ENCODE measurements around the gene ERGIC2. TPM values are rescaled to one million over a fixed set of nuclear protein-coding genes. Genes with fewer than 3 reads are reported as not detected.

The ERGIC2 gene
- total RNA-seq, 2 experiments from 2014 or later, result 91.8 to 101 TPM

DNA sequence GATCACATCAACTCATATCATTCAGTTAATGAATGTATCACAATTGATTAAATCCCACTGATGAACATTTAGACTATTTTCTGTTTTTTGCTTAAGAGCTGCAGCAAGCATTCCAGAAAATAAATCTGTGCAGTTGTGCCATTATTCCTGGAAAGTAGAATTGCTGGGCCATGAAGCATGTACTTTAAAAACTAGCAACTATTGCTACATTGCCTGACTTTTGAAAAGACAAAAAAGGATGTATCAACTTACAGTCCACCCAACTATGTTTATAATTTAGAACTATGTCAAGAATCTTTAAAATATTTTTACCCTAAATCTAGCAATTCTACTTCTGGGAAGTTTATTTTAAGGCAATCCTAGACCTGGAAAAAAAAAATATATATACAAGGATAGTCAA is 33.4 kb upstream of the ERGIC2 start:
- Mint-ChIP-seq H3K4me3 (no peak overlapping the region), H3K27ac (no peak overlapping the region)
- ATAC-seq, result no peak

DNA sequence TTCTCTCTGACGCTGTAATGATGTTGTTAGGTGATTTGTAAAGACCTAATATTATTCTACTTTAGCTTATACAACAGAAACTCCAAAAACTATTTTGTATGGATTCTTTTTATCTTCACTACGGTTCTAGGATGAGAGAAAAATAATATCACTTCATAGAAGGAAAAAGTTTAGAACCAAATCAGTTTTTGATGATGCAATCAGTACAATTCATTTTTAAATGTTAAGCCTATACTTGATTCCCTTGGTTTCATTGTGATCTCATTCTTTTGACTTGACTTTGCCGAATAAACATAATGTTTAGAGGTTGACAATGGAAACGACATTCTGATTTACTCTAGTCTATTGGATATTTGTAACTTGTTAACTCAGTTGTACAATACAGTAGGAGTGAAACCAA is 24.6 kb upstream of the ERGIC2 start:
- POLR2A ChIA-PET, result no interaction called here
- Mint-ChIP-seq H3K4me1 (ENCODE audit: low read depth) (no peaks in the 10 kb centered on the region), H3K9me3 (no peaks in the 10 kb centered on the region), H3K27ac (no peak overlapping the region), H3K4me3 (no peak overlapping the region), H3K36me3 (ENCODE audit: low read depth) (no peaks in the 10 kb centered on the region), H3K27me3 (peaks cover 10% of the 10 kb centered on the region)
- DNase-seq (no peak), ATAC-seq (no peak)
- CTCF ChIA-PET, result no interaction called here
- intact Hi-C loops (cut with micrococcal nuclease), result no loop called here
- TF ChIP-seq, protein P1, sequence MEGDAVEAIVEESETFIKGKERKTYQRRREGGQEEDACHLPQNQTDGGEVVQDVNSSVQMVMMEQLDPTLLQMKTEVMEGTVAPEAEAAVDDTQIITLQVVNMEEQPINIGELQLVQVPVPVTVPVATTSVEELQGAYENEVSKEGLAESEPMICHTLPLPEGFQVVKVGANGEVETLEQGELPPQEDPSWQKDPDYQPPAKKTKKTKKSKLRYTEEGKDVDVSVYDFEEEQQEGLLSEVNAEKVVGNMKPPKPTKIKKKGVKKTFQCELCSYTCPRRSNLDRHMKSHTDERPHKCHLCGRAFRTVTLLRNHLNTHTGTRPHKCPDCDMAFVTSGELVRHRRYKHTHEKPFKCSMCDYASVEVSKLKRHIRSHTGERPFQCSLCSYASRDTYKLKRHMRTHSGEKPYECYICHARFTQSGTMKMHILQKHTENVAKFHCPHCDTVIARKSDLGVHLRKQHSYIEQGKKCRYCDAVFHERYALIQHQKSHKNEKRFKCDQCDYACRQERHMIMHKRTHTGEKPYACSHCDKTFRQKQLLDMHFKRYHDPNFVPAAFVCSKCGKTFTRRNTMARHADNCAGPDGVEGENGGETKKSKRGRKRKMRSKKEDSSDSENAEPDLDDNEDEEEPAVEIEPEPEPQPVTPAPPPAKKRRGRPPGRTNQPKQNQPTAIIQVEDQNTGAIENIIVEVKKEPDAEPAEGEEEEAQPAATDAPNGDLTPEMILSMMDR (IDR thresholded peaks at IDR 0.05), result no peak

More for the DNA sequence above, 33.4 kb upstream of the ERGIC2 start:
- Mint-ChIP-seq H3K36me3 (ENCODE audit: low read depth) (no peaks in the 10 kb centered on the region), H3K9me3 (no peaks in the 10 kb centered on the region), H3K4me1 (ENCODE audit: low read depth) (no peaks in the 10 kb centered on the region), H3K27me3 (peaks cover 17% of the 10 kb centered on the region)
- CTCF ChIA-PET, result no interaction called here
- POLR2A ChIA-PET, result no interaction called here
- TF ChIP-seq, protein P1 (IDR thresholded peaks at IDR 0.05), result no peak
- intact Hi-C loops (cut with micrococcal nuclease), result no loop called here
- no peak for DNase-seq

DNA sequence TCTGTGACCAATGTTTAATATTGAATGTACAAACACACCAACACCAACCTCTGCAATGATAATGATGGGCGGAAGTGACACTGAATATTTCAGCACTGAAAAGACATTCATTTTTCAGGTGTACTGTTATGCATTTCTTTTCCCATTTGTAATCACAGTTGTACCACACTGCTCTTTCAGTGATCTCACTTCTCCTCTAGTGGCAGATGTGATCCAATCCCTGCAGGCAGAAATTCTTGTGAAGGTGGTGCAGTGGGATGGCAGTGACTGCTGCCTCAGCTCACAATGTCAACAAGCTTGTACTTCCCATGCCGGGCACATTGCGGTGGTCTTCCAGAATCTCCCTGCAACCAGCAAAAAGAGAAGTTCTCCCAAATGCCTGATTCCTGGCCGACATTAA is 23.0 kb upstream of the ERGIC2 start:
- Mint-ChIP-seq H3K9me3 (no peaks in the 10 kb centered on the region), H3K36me3 (ENCODE audit: low read depth) (no peaks in the 10 kb centered on the region), H3K27me3 (peaks cover 9% of the 10 kb centered on the region), H3K4me3 (no peak overlapping the region), H3K27ac (no peak overlapping the region), H3K4me1 (ENCODE audit: low read depth) (no peaks in the 10 kb centered on the region)
- CTCF ChIA-PET, result no interaction called here
- TF ChIP-seq, protein P1 (IDR thresholded peaks at IDR 0.05), result no peak
- no peak for ATAC-seq
- intact Hi-C loops (cut with micrococcal nuclease), result no loop called here
- POLR2A ChIA-PET, result no interaction called here
- DNase-seq, result no peak

DNA sequence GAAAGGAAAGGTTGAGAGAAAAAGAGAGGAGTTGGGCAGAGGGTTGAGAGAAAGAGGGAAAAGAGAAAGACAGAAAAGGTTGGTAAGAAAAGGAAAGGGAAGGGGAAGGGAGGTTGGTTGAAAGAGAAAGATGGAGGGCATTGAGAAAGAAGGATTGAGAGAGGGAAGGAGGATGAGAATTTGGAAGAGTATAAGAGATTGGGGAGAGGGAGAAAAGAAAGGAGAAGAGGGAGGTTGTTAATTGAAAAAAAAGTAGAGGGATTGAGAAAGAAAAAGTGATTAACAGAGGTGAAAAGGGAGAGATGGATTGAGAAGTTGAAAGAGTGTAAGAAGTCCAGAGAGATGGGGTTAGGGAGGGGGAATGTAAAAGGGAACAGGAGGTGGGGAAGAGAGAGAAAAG is 21.5 kb upstream of the ERGIC2 start:
- intact Hi-C loops (cut with micrococcal nuclease), result no loop called here
- DNase-seq (no peak), ATAC-seq (no peak)
- H3K9me3 Mint-ChIP-seq, result no peaks in the 10 kb centered on the region
- no peak overlapping the region for H3K27ac Mint-ChIP-seq
- CTCF ChIA-PET, result no interaction called here
- no peaks in the 10 kb centered on the region for H3K4me1 Mint-ChIP-seq (ENCODE audit: low read depth)
- H3K4me3 Mint-ChIP-seq, result no peak overlapping the region
- POLR2A ChIA-PET, result no interaction called here
- H3K36me3 Mint-ChIP-seq (ENCODE audit: low read depth), result no peaks in the 10 kb centered on the region
- peaks cover 9% of the 10 kb centered on the region for H3K27me3 Mint-ChIP-seq
- TF ChIP-seq, protein P1 (IDR thresholded peaks at IDR 0.05), result no peak

DNA sequence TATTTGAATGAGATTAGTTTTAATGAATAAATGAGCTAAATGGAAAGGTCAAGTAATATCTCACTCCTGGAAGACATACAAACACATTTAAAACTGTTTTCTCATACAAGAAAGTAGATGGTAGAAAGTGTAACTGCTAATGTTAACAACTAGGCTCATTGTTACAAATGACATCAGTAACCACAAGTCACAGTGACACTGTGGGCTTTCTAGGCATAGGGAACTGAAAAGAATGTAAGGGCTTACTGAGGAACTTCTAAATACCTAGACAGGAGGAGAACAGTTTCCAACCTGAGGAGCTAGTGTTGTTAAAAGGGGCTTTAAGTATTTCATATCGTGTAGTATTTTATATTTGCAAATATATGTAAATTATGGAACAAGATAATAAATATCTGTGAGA is 17.5 kb upstream of the ERGIC2 start:
- ChIA-PET POLR2A (no interaction called here), CTCF (no interaction called here)
- ATAC-seq, result no peak
- intact Hi-C loops (cut with micrococcal nuclease), result no loop called here
- no peak for DNase-seq
- Mint-ChIP-seq H3K27me3 (peaks cover 3% of the 10 kb centered on the region), H3K36me3 (ENCODE audit: low read depth) (no peaks in the 10 kb centered on the region), H3K4me1 (ENCODE audit: low read depth) (no peaks in the 10 kb centered on the region), H3K9me3 (no peaks in the 10 kb centered on the region), H3K27ac (no peak overlapping the region), H3K4me3 (no peak overlapping the region)
- TF ChIP-seq, protein P1 (IDR thresholded peaks at IDR 0.05), result no peak
